ENCODE results near the gene NEK2. TPM values are rescaled to one million over a fixed set of nuclear protein-coding genes. Genes with fewer than 3 reads are reported as not detected.
A peak's percentile ranks its signal among the peaks of the same experiment; 100 is the strongest.

NEK2 gene
- total RNA-seq, 1 donor from 2014 or later = 1.7 TPM

DNA sequence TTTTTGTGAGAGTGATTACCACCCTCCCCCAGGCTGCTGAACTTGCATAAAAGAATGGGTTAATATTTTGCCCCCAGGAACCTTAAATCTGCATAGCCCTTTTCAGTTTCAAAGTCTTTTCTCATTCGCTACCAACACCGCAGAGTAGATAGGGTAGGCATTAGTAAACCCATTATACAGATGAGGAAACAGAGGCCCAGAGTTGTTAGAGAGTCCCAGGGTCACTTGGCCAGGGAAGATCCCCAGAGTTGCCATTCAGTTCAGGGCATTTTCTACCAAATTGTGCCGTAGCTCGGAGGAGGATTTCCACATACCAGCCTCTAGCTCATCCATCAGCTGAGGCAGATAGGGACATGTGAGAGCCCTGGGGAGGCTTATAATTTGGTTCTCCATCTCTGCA is 40.5 kb downstream of the NEK2 start:
- no peak for TF ChIP-seq POLR2AphosphoS5 (IDR thresholded peaks at IDR 0.05; ENCODE audit: insufficient read depth in 1 of 2, low read depth in 1 of 2)
- no peak for TF ChIP-seq POLR2A (IDR thresholded peaks at IDR 0.05)
- no peak overlapping the region for H3K4me3 ChIP-seq
- no peaks in the 10 kb centered on the region for H3K9me3 ChIP-seq
- no peak overlapping the region for H3K27ac ChIP-seq
- H3K27me3 ChIP-seq = no peaks in the 10 kb centered on the region
- no peak for DNase-seq (ENCODE audit: extremely low spot score in 2 of 2)
- peaks cover 20% of the 10 kb centered on the region for H3K4me1 ChIP-seq
- H3K36me3 ChIP-seq = no peaks in the 10 kb centered on the region
- intact Hi-C loops (cut with DNase I) = no loop called here

DNA sequence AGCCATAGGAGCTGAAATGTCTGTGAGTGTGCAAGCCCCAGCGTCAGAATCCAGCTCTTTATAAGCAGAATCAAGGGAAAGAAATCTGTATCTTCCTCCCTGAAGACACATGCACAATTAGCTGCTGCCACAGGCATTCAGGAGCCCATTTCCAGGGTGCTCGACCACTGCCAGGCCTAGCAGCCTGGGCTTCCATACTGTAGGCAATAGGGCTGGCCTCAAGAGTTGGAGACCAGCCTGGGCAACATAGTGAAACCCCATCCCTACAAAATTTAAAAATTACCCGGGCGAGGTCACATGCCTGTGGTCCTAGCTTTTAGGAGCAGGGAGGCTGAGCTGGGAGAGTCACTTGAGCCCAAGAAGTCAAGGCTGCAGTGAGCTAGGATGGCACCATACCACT is 41.0 kb downstream of the NEK2 start:
- intact Hi-C loops (cut with DNase I) = no loop called here
- DNase-seq (ENCODE audit: extremely low spot score in 2 of 2) = no peak
- H3K27ac ChIP-seq = no peak overlapping the region
- H3K4me1 ChIP-seq = peaks cover 20% of the 10 kb centered on the region
- H3K9me3 ChIP-seq = no peaks in the 10 kb centered on the region
- TF ChIP-seq POLR2AphosphoS5 (IDR thresholded peaks at IDR 0.05; ENCODE audit: insufficient read depth in 1 of 2, low read depth in 1 of 2) (no peak), POLR2A (IDR thresholded peaks at IDR 0.05) (no peak)
- TF ChIP-seq, protein P1, sequence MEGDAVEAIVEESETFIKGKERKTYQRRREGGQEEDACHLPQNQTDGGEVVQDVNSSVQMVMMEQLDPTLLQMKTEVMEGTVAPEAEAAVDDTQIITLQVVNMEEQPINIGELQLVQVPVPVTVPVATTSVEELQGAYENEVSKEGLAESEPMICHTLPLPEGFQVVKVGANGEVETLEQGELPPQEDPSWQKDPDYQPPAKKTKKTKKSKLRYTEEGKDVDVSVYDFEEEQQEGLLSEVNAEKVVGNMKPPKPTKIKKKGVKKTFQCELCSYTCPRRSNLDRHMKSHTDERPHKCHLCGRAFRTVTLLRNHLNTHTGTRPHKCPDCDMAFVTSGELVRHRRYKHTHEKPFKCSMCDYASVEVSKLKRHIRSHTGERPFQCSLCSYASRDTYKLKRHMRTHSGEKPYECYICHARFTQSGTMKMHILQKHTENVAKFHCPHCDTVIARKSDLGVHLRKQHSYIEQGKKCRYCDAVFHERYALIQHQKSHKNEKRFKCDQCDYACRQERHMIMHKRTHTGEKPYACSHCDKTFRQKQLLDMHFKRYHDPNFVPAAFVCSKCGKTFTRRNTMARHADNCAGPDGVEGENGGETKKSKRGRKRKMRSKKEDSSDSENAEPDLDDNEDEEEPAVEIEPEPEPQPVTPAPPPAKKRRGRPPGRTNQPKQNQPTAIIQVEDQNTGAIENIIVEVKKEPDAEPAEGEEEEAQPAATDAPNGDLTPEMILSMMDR (IDR thresholded peaks at IDR 0.05) = no peak
- H3K36me3 ChIP-seq = no peaks in the 10 kb centered on the region
- H3K27me3 ChIP-seq = no peaks in the 10 kb centered on the region
- H3K4me3 ChIP-seq = no peak overlapping the region

DNA sequence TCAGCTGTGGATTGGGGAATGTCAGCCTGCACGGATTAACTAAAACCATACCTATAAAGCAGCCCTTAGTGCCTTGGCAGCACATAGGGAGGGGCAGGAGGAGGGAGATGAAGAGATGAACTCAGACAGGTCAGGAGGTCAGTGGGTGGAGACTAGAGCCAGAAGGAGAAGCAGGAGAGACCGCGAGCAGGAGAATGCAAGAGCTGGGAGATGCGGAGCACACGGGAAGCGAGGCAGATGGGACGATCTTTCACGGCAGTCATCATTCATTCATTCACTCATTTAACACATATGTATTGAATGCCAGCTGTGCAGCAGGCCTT is 41.9 kb downstream of the NEK2 start:
- H3K36me3 ChIP-seq = no peaks in the 10 kb centered on the region
- H3K27me3 ChIP-seq = no peaks in the 10 kb centered on the region
- no peak overlapping the region for H3K27ac ChIP-seq
- H3K4me1 ChIP-seq = peaks cover 20% of the 10 kb centered on the region
- DNase-seq (ENCODE audit: extremely low spot score in 2 of 2) = no peak
- no peaks in the 10 kb centered on the region for H3K9me3 ChIP-seq
- no peak for TF ChIP-seq POLR2A (IDR thresholded peaks at IDR 0.05)
- TF ChIP-seq, protein P1 (IDR thresholded peaks at IDR 0.05) = no peak
- no peak for TF ChIP-seq POLR2AphosphoS5 (IDR thresholded peaks at IDR 0.05; ENCODE audit: insufficient read depth in 1 of 2, low read depth in 1 of 2)
- intact Hi-C loops (cut with DNase I) = no loop called here
- no peak overlapping the region for H3K4me3 ChIP-seq

DNA sequence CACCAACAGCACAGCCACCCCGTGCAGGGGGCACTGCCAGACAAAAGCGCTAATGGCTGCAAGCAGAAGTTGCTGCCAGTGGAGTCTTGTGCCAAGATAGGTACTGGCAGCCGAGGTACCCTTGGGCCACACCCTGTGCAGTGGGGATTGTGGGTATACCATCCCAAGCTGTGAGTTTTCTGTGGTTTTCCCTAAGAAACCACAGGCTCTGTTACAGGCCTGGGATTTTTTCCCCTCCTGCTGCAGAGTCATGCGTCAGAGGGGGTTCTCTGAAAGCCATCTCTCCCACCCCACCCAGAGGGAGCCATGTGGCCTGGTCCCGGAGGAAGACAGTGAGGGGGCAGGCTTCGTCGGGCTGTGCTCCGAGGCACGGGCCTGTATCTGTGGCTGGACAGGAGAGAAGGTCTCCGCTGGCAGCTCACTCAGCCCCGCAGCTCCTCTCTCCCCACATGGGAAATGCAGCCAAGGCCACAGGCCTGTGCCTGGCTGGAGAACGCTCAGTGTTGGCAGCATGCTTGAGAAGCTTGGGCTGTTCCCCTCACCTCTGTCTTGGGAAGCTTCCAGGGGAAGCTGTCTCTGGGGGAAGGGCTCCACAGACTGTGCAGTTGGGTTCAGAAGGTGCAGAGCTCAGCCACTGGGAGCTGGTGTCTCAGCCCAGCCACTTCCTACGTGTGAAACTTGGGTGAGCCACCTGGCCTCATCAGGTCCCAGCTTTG is 42.5 kb downstream of the NEK2 start:
- DNase-seq (ENCODE audit: extremely low spot score in 2 of 2) = no peak
- Histone ChIP-seq H3K4me3 (no peak overlapping the region), H3K9me3 (no peaks in the 10 kb centered on the region), H3K27me3 (no peaks in the 10 kb centered on the region), H3K4me1 (peaks cover 20% of the 10 kb centered on the region), H3K27ac (peak overlapping the region; percentile 20), H3K36me3 (no peaks in the 10 kb centered on the region)
- intact Hi-C loops (cut with DNase I) = no loop called here
- TF ChIP-seq POLR2AphosphoS5 (IDR thresholded peaks at IDR 0.05; ENCODE audit: insufficient read depth in 1 of 2, low read depth in 1 of 2) (no peak), POLR2A (IDR thresholded peaks at IDR 0.05) (no peak)
- TF ChIP-seq, protein P1 (IDR thresholded peaks at IDR 0.05) = no peak

DNA sequence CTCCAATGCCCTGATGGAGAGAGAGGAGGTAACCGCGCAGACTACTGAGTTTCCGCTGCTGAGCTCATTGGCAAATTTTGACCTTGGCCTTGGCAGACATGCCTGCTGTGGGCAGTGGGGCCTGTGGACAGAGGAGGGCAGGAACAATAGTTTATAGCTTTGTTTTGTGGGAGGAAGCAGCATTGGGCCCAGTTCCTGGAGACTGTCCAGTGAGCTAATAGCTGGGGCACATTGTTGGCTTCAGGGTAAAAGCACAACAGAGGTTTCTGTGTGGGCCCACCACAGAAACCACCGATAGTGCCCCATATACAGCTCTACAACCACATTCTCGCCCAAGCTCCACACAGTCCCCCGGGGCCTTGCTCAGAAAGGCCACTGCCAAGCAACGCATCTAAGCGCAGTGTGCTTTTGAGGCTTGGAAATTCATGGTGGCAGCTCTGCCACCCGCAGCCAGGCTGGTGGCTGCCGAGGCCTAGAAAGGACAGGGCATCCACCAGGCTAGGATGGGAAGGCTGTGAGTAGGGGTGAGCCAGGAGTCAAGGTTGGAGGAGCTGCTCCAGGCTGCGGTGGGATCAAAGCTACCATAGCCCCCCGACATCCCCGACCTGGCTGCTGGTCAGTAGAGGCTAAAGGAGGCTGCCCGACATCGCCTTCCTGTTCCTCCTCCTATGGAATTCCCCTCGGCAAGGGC is 43.2 kb downstream of the NEK2 start:
- no peaks in the 10 kb centered on the region for H3K9me3 ChIP-seq
- H3K4me3 ChIP-seq = no peak overlapping the region
- H3K27ac ChIP-seq = peak overlapping the region; percentile 20
- DNase-seq (ENCODE audit: extremely low spot score in 2 of 2) = no peak
- TF ChIP-seq POLR2AphosphoS5 (IDR thresholded peaks at IDR 0.05; ENCODE audit: insufficient read depth in 1 of 2, low read depth in 1 of 2) = no peak
- TF ChIP-seq, protein P1 (IDR thresholded peaks at IDR 0.05) = no peak
- no peak for TF ChIP-seq POLR2A (IDR thresholded peaks at IDR 0.05)
- H3K27me3 ChIP-seq = no peaks in the 10 kb centered on the region
- peaks cover 20% of the 10 kb centered on the region for H3K4me1 ChIP-seq
- intact Hi-C loops (cut with DNase I) = no loop called here
- H3K36me3 ChIP-seq = no peaks in the 10 kb centered on the region
